Sigmoid colon (tissue), 7 donors: Measurements from ENCODE around the gene NRXN2. TPM values are rescaled to one million over a fixed set of nuclear protein-coding genes. Genes with fewer than 3 reads are reported as not detected.

Experiments used
- DNase-seq: peaks from one replicate; pipeline ENCODE4 v3.0.0-alpha.2; 2019
- H3K27ac ChIP-seq, 4 donors: fragments of 200-600 bp; sonication (generic); one replicate each; pipeline ENCODE4 v1.5.1; 2016 to 2019; ENCODE audit warnings: mild to moderate bottlenecking in 1 of 4
- H3K27me3 ChIP-seq, 3 donors: fragments of 200-600 bp; sonication (generic); one replicate each; pipeline ENCODE4 v1.5.1; 2019; ENCODE audit warnings: mild to moderate bottlenecking in 1 of 3
- H3K36me3 ChIP-seq, 4 donors: fragments of 200-600 bp; sonication (generic); one replicate each; pipeline ENCODE4 v1.5.1; 2016 to 2019
- H3K4me1 ChIP-seq, 4 donors: fragments of 200-600 bp; sonication (generic); one replicate each; pipeline ENCODE4 v1.5.1; 2017 to 2019
- H3K4me3 ChIP-seq, 4 donors: fragments of 200-600 bp; sonication (generic); one replicate each; pipeline ENCODE4 v1.5.1; 2017 to 2019; ENCODE audit warnings: mild to moderate bottlenecking in 2 of 4, moderate library complexity in 1 of 4
- H3K9me3 ChIP-seq, 4 donors: fragments of 200-600 bp in 3 of 4; sonication (generic) in 3 of 4; one replicate each; pipeline versions ENCODE4 v1.5.1 to v1.6.1; 2013 to 2019
- CTCF ChIP-seq, 4 experiments: fragments of 450-650 bp in 3 of 4; fragments of 200-600 bp in 1 of 4; IDR thresholded peaks; one replicate each; pipeline ENCODE4 v1.5.1; 2016 to 2019; ENCODE audit warnings: antibody characterized with exemption in 4 of 4, mild to moderate bottlenecking in 3 of 4, moderate library complexity in 2 of 4
- EP300 ChIP-seq, 4 donors: sonication (generic); formaldehyde crosslinking; IDR thresholded peaks; one replicate each; pipeline ENCODE4 v1.6.1; 2017; ENCODE audit warnings: antibody characterized with exemption in 4 of 4
- POLR2A ChIP-seq, 2 donors: fragments of 450-650 bp; IDR thresholded peaks; one replicate each; pipeline ENCODE4 v1.6.1; 2016; ENCODE audit warnings: antibody characterized with exemption in 2 of 2, mild to moderate bottlenecking in 2 of 2, moderate library complexity in 2 of 2
- POLR2AphosphoS5 ChIP-seq, 4 donors: sonication (generic); formaldehyde crosslinking; IDR thresholded peaks; one replicate each; pipeline ENCODE4 v1.6.1; 2017; ENCODE audit warnings: antibody characterized with exemption in 4 of 4
- WGBS, 2 donors: extraction: QIAGEN DNeasy Blood & Tissue Kit; methylation state at CpG; one replicate each; pipeline ENCODE4 v1.1.7; 2013; 5-methylcytosine and 5-hydroxymethylcytosine counted together
- intact Hi-C: fragments of 100-400 bp; cut with DNase I; formaldehyde crosslinking; loops from one replicate; pipeline ENCODE4 v1.15.1; 2023
- polyA plus RNA-seq, 3 donors: library from polyadenylated mRNA; stranded (reverse); fragments of 200-250 nt; gene quantifications; one replicate each; pipeline ENCODE4 v1.2.3, GENCODE V29; 2013
- total RNA-seq, 4 donors: library from RNA; depleted of rRNA; stranded (reverse); fragments of >200 nt; gene quantifications; one replicate each; pipeline ENCODE4 v1.1.0, GENCODE V29; 2016
- donor health status: healthy with polysubstance abuse.
- donor health status: Bipolar disorder and iron deficiency.
- donor health status: healthy.

The NRXN2 gene
- total and polyA plus RNA-seq, 7 donors: 0.23 to 20.5 (median 6.8) TPM

DNA sequence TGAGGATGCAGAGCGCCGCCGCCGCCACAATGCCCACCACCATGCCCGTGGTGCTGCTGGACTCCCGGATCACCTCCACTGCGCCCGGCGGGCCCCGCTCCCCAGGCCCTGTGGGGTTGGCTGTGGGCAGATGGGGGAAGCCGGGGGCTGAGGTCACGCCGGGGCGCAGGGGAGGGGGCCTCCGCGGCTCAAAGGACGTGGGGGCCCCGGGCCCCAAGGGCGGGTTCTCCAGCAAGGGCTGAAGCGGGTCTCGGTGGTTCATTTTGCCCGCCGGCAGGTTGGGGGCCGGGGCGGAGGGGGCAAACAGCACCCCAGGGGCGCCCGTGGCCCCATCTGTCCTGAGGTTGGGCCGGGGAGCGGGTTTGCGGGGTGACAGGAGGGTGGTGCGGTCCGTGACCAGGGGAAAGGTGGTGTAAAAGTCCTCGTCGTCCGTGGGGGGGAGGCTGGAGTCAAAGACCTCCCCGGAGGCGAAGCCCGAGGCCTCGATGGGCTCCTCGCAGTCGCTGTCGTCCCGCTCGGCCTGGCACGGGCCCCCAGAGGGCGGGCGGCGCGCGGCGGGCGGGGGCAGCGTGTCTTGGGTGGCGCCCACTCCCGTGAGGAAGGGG lies 115.5 kb downstream of the NRXN2 start:
- intact Hi-C loops: no loop called here
- DNase-seq: no peak
- WGBS, 2 donors: 65 to 82% methylated on average over 55 of the region's 55 CpGs
- Histone ChIP-seq H3K36me3 (no peaks in the 10 kb centered on the region), H3K27me3 (no peaks in the 10 kb centered on the region), H3K9me3 (no peaks in the 10 kb centered on the region), H3K4me3 (peak overlapping the region; percentile 12 to 45 (median 36)), H3K27ac (peak overlapping the region in 3 of 4 donors; percentile 34 to 63 (median 57)), H3K4me1 (peaks cover 0 to 8% (median 5%) of the 10 kb centered on the region in 4 donors)
- TF ChIP-seq EP300 (IDR thresholded peaks at IDR 0.05) (no peak), POLR2AphosphoS5 (IDR thresholded peaks at IDR 0.05) (no peak), CTCF (IDR thresholded peaks at IDR 0.05) (no peak), POLR2A (IDR thresholded peaks at IDR 0.05) (no peak)

- DNase-seq: no peak
- Histone ChIP-seq H3K4me1 (peaks cover 0 to 8% (median 5%) of the 10 kb centered on the region in 4 donors), H3K36me3 (no peaks in the 10 kb centered on the region), H3K4me3 (no peak overlapping the region), H3K9me3 (no peaks in the 10 kb centered on the region), H3K27me3 (no peaks in the 10 kb centered on the region), H3K27ac (peak overlapping the region in 1 of 4 donors; percentile 57)
- intact Hi-C loops: no loop called here
- WGBS, 2 donors: 85 to 89% methylated on average over 23 of the region's 23 CpGs
- TF ChIP-seq POLR2A (IDR thresholded peaks at IDR 0.05) (no peak), EP300 (IDR thresholded peaks at IDR 0.05) (no peak), CTCF (IDR thresholded peaks at IDR 0.05) (no peak), POLR2AphosphoS5 (IDR thresholded peaks at IDR 0.05) (no peak)
Observed at GRCh38 chr11:64606796-64607380, 116.1 kb downstream of the NRXN2 start.

DNA sequence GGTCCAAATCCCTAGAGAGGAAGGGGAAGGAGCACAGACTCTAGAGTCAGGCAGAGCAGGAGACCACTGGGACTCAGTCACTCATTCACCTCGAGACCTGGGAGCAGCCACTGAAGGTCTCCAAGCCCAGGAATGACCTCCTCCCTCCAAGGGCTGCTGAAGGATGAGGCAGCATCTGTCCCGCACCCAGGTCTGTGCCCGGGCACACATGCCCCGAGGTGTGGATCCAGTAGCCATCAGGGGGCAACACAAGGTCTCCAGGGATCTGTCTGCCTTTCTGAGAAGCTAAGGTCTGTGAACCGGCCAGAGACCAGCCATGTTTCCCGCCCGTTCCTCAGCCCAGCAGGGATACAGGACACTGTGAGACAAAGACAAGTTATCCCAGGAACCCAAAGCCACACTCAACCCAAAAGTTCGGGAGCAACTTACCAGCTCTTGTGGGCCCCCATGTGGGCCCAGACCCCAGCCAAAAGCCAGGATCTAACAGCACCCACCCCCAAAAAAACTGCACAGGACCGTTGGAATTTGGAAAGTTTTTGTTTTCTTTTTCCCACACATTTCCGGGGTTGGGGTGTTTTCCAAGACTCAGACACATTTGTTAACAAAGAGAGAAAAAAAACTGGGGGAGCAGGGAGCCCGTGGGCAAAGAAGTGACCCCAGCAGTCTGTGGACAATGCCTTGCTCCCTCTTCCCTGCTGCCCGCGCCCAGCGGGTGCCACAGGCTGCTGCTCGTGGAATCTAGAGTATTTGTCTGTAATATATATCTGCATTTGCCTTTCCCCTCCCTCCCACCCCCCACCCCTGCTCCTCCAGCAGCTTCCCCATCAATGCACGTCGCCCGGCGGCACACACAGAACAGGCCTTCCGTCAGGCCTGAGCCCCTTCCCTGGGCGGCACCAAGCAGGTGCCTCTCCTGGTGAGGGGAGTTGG lies 117.1 kb downstream of the NRXN2 start:
- no peak overlapping the region for H3K4me3 ChIP-seq
- 78 to 82% methylated on average over 21 of the region's 21 CpGs for WGBS, 2 donors

DNA sequence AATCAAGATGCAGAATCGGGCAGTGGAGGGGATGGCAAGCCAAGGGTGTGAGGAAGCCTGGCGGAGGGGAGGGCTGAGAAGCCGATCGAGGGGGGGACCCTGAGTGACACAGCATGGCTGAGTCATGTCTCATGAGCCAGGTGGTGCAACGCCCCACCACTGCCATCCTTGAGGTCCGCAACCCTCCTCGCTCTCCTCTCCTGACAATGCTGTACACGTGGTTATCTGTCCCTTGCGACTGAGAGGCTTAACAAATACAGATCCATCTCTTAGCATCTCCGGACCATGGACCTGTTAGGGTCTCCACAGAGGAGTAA lies 117.8 kb downstream of the NRXN2 start:
- Histone ChIP-seq H3K4me1 (peaks cover 0 to 8% (median 5%) of the 10 kb centered on the region in 4 donors), H3K4me3 (no peak overlapping the region), H3K27me3 (no peaks in the 10 kb centered on the region), H3K27ac (no peak overlapping the region), H3K36me3 (no peaks in the 10 kb centered on the region), H3K9me3 (no peaks in the 10 kb centered on the region)
- TF ChIP-seq POLR2AphosphoS5 (IDR thresholded peaks at IDR 0.05): no peak
- TF ChIP-seq EP300 (IDR thresholded peaks at IDR 0.05): no peak
- no peak for TF ChIP-seq CTCF (IDR thresholded peaks at IDR 0.05)
- no peak for TF ChIP-seq POLR2A (IDR thresholded peaks at IDR 0.05)
- intact Hi-C loops: no loop called here
- DNase-seq: no peak
- 67 to 80% methylated on average over 10 of the region's 10 CpGs for WGBS, 2 donors

More for the DNA sequence above, 117.1 kb downstream of the NRXN2 start:
- no peak overlapping the region for H3K27ac ChIP-seq
- TF ChIP-seq POLR2AphosphoS5 (IDR thresholded peaks at IDR 0.05) (no peak), POLR2A (IDR thresholded peaks at IDR 0.05) (no peak), CTCF (IDR thresholded peaks at IDR 0.05) (no peak), EP300 (IDR thresholded peaks at IDR 0.05) (no peak)
- DNase-seq: no peak
- intact Hi-C loops: no loop called here
- peaks cover 0 to 8% (median 5%) of the 10 kb centered on the region in 4 donors for H3K4me1 ChIP-seq
- H3K27me3 ChIP-seq: no peaks in the 10 kb centered on the region
- no peaks in the 10 kb centered on the region for H3K36me3 ChIP-seq
- no peaks in the 10 kb centered on the region for H3K9me3 ChIP-seq
